ENCODE data around the gene AKAP9.

AKAP9 gene

DNA sequence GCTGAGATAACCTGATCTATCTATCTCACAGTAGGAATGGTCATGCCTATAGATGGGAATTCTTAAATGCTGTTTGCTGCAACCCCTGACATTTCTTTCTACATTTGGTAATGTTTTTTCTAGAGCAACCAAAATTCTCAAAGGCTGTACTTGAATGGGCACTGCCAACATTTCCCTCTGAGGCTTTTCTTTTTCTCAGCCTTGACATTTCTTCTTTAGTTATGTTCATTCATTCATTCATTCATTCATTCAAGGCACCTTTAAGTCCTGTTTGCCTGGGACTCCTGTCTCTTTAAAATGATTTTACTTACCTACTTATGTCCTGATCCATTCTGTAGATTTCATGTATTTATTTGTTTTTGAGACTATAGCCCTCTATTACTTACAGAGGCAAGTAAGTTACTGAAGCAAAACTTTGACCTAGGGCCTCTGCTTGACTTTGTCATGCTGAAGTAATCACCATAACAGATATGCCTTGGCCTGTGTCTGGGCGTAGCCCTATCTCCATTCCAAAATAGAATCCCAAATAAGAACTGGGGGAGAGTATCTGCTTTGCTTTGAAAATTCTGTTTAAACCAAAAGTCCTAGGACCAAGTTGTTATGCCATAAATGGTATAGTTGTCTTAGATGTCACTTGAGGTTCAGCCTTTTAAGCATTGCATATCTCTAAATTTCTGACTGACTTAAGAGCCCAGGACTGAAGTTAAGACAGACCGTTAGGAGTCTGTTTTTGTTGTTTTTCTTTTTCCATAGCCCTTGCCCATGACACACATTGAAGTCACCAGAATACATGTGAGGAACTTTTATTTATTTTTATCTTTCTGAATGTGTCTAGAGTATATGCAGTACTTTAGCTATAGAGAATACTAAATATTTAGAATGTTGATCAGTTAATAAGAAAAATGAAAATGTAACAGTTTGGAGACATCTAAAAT lies 59.2 kb downstream of the AKAP9 start:
- Mint-ChIP-seq H3K27me3 (ENCODE audit: low read depth, poor library complexity) (no peaks in the 10 kb centered on the region), H3K27ac (no peak overlapping the region), H3K9me3 (peaks cover 25% of the 10 kb centered on the region), H3K4me3 (no peak overlapping the region), H3K4me1 (no peaks in the 10 kb centered on the region), H3K36me3 (ENCODE audit: low read depth) (peaks cover 77% of the 10 kb centered on the region)
- no peak for DNase-seq
- TF ChIP-seq, protein P1, sequence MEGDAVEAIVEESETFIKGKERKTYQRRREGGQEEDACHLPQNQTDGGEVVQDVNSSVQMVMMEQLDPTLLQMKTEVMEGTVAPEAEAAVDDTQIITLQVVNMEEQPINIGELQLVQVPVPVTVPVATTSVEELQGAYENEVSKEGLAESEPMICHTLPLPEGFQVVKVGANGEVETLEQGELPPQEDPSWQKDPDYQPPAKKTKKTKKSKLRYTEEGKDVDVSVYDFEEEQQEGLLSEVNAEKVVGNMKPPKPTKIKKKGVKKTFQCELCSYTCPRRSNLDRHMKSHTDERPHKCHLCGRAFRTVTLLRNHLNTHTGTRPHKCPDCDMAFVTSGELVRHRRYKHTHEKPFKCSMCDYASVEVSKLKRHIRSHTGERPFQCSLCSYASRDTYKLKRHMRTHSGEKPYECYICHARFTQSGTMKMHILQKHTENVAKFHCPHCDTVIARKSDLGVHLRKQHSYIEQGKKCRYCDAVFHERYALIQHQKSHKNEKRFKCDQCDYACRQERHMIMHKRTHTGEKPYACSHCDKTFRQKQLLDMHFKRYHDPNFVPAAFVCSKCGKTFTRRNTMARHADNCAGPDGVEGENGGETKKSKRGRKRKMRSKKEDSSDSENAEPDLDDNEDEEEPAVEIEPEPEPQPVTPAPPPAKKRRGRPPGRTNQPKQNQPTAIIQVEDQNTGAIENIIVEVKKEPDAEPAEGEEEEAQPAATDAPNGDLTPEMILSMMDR (IDR thresholded peaks at IDR 0.05): no peak

- DNase-seq: no peak
- peaks cover 79% of the 10 kb centered on the region for H3K36me3 Mint-ChIP-seq (ENCODE audit: low read depth)
- H3K9me3 Mint-ChIP-seq: peaks cover 40% of the 10 kb centered on the region
- no peaks in the 10 kb centered on the region for H3K4me1 Mint-ChIP-seq
- TF ChIP-seq, protein P1 (IDR thresholded peaks at IDR 0.05): no peak
- no peak overlapping the region for H3K4me3 Mint-ChIP-seq
- H3K27ac Mint-ChIP-seq: no peak overlapping the region
- H3K27me3 Mint-ChIP-seq (ENCODE audit: low read depth, poor library complexity): no peaks in the 10 kb centered on the region
Observed at GRCh38 chr7:92002720-92003119, 62.1 kb downstream of the AKAP9 start.

- no peaks in the 10 kb centered on the region for H3K4me1 Mint-ChIP-seq
- peaks cover 99% of the 10 kb centered on the region for H3K36me3 Mint-ChIP-seq (ENCODE audit: low read depth)
- DNase-seq: no peak
- H3K9me3 Mint-ChIP-seq: peaks cover 74% of the 10 kb centered on the region
- no peaks in the 10 kb centered on the region for H3K27me3 Mint-ChIP-seq (ENCODE audit: low read depth, poor library complexity)
- TF ChIP-seq, protein P1 (IDR thresholded peaks at IDR 0.05): no peak
- H3K27ac Mint-ChIP-seq: no peak overlapping the region
- no peak overlapping the region for H3K4me3 Mint-ChIP-seq
Observed at GRCh38 chr7:92006046-92006445, 65.4 kb downstream of the AKAP9 start.

DNA sequence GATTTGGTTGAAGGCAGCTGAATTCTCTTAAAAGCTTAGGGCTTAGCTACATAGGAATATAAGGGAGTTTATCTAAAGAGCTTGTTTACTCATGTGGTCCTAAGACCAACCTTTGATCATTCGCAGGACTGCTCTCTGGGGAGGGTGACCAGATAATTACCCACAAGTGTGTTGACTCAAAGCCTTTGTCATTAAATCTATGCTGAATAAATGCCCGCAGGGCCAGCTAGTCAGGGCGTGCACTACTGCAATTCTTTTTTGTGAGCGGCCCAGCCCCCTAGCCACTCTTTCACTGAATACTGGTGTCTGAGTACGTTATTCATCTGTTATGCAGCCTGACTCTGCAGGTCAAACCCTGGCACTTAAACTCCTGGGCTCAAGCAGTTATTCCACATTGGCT lies 69.6 kb downstream of the AKAP9 start:
- H3K9me3 Mint-ChIP-seq: peaks cover 56% of the 10 kb centered on the region

DNA sequence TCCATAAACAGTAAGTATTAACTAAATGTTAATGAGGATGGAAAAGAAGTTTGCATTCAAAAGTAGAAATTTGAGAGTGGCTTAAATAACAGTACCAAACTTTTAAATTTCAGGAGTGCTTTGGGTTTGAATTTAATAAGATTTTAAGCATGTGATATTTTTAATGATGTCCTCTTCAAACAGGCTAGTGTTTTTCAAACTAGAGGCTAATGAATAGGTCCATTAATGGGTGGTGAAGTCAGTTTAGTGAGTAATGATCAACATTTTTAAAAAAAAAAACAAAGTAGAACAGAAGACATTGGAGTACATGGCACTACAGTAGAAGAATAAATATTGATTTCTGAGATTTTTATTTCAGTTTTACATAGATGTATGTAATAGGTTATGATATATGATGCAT lies 72.9 kb downstream of the AKAP9 start:
- TF ChIP-seq, protein P1 (IDR thresholded peaks at IDR 0.05): no peak
- no peak for DNase-seq
- Mint-ChIP-seq H3K4me3 (no peak overlapping the region), H3K36me3 (ENCODE audit: low read depth) (peaks cover 79% of the 10 kb centered on the region), H3K4me1 (no peaks in the 10 kb centered on the region), H3K9me3 (peaks cover 35% of the 10 kb centered on the region), H3K27me3 (ENCODE audit: low read depth, poor library complexity) (no peaks in the 10 kb centered on the region), H3K27ac (no peak overlapping the region)

More for the DNA sequence above, 69.6 kb downstream of the AKAP9 start:
- no peak for DNase-seq
- H3K4me1 Mint-ChIP-seq: no peaks in the 10 kb centered on the region
- peaks cover 99% of the 10 kb centered on the region for H3K36me3 Mint-ChIP-seq (ENCODE audit: low read depth)
- H3K4me3 Mint-ChIP-seq: no peak overlapping the region
- TF ChIP-seq, protein P1 (IDR thresholded peaks at IDR 0.05): no peak
- no peaks in the 10 kb centered on the region for H3K27me3 Mint-ChIP-seq (ENCODE audit: low read depth, poor library complexity)
- no peak overlapping the region for H3K27ac Mint-ChIP-seq

- Mint-ChIP-seq H3K27ac (no peak overlapping the region), H3K4me3 (no peak overlapping the region), H3K27me3 (ENCODE audit: low read depth, poor library complexity) (no peaks in the 10 kb centered on the region), H3K9me3 (peaks cover 5% of the 10 kb centered on the region), H3K4me1 (no peaks in the 10 kb centered on the region), H3K36me3 (ENCODE audit: low read depth) (peaks cover 57% of the 10 kb centered on the region)
- TF ChIP-seq, protein P1 (IDR thresholded peaks at IDR 0.05): no peak
- no peak for DNase-seq
Observed at GRCh38 chr7:92020636-92021035, 80.0 kb downstream of the AKAP9 start.

Measured in nephron progenitor cell (in vitro differentiated cells).